Measurements from ENCODE around the gene IFITM5.

DNA sequence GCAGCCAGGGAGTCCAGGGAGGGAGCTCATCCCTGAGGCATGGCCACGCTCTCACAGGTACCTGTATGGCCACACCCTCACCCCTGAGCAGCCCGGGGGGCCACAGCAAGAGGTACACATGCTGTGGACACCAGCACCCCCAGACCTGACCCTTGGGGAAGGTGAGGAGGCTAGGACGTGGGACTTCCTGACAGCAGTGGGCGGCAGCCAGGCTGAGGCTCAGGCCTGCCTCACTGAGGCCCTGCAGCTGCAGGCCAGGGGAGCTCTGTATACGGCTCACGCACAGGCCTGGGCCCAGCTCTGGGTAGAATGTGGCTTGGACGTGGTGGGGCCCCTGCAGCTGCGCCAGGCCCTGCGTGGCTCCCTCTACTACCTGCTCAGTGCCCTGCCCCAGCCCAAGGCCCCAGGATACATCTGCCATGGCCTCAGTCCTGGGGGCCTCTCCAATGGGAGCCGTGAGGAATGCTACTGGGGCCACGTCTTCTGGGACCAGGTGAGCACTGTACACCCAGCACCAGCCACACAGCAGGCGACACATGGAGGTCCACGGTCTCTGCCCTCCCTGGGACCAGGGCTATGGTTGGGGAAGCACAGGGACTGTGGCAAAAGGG, 8.6 kb downstream of the IFITM5 start:
- TF ChIP-seq CEBPB (IDR thresholded peaks at IDR 0.05): no peak
- no peak for TF ChIP-seq RAD21 (IDR thresholded peaks at IDR 0.05; ENCODE audit: low read depth)
- no peak for TF ChIP-seq CREB1 (IDR thresholded peaks at IDR 0.05; ENCODE audit: low read depth)
